Middle frontal gyrus (tissue), 1 donor: ENCODE measurements around the gene ZNF436.
"Not testable (repeated sequence)": the region's sequence is repeated elsewhere in the genome, so short reads cannot be mapped to it uniquely, and the experiment has no call there.

Experiments used
- DNase-seq: peaks from one replicate; pipeline ENCODE4 v3.0.0-alpha.2; 2015; ENCODE audit warnings: low spot score; ENCODE audit errors: extremely low spot score

Gene ZNF436

DNA sequence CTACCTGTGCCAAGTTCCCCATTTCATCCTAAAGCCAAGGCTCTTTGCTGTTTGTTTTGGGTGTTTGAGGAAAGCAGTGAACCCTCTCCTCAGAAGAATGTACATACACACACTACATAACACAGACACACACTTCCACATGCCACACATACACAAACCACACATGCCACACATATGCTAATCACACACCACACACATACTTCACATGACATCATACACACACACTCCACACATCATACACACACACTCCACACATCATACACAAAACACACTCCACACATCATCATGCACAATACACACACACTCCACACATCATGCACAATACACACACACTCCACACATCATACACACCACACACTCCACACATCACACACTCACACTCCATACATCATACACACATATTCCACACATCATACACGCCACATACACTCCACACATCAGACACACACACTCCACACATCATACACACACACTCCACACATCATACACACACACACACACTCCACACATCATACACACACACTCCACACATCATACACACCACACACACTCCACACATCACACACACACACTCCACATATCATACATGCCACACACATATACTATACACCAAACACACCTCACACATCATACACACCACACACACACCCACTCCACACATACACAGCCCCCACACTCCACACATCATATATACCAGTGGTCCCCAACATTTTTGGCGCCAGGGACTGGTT is 22.7 kb upstream of the ZNF436 start:
- DNase-seq, result no peak

DNA sequence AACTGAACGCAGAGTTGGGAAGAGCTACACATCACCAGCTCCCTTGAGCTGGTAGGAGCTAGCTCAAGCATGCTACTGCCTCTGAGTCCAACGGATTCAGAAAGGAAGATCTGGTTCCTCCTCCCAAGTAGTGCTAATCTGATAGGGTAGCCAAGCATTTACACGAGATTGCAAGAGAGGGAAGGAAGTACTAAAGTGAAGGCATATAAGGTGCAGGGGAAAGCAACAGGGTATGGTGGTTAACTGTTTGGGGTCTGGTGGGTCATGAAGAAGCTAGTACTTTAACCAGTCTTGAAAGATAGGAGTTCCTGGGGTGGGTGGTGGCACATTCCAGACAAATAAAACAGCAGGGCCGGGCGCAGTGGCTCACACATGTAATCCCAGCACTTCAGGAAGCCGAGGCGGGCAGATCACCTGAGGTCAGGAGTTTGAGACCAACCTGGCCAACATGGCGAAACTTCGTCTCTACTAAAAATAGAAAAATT is 20.2 kb upstream of the ZNF436 start:
- DNase-seq, result no peak

DNA sequence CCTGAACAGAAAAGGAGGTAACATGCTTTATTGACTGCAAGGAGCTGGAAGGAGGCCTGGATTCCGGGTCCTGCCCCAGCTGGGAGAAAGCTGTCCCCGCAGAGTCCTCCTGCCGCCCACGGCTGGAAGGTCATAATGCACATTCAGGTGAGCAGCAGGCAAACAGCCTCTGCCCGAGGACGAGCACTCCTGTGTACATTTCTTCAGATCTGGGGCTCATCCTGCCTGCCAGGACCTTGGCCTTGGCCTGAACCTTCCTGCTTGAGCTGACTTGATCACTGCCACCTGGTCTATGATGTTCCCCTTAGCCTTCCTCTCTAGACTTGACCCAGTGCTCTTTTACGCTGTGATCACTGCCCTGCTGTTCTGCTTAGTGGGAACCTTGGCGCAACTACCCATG is 17.9 kb upstream of the ZNF436 start:
- DNase-seq, result no peak

DNA sequence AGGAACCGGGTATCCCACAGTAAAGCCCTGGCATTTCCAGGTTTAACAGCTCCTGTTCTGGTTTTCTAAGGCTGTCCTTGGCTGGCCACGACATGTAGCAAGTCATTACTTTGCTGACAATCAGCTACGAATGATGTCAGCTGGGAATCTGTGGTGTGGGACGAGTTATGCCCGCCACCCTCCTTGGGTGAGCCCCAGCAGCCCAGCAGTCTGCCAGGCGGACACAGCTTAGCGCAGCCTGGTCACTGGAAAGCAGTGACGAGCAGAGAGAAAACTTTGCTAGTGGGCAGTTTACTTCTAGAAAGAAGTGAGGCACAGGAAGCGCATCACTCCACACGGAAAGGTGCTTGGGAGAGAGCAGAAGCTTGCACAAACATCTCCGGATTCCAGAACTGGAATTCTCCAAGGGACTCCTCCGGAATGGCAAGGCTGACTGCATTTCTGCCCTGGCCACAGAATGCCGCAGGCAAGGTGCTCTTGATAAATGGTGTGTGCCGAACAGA is 15.5 kb upstream of the ZNF436 start:
- DNase-seq, result no peak

DNA sequence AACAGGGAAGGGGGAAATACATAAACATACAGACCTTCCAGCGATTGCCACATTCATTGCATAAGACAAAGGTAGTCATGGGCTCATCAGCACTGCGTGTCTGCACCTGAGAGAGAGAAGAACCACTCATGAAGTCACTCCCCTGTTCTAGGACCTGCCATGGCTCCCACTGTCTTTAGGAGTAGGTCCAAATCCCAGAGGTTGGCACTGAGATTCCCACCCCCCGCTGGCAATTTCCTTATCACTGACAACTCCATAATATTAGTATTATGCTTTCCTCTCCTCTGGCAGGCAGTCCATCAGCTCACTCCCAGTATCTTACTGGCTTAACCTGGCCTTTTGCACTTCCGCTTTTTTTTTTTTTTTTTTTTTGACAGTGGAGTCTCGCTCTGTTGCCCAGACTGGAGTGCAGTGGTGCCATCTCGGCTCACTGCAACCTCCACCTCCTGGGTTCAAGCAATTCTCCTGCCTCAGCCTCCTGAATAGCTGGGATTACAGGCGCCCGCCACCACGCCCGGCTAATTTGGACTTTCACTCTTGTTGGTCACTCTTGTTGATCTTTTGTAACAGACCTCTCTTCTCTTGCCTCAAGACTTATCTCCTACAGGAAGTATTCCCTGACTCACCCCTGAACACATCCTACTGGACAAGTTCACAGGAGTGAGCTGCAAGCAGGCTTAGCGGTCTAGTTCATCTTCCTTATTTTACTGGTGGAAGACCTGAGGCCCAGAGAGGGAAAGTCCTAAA is 14.8 kb upstream of the ZNF436 start:
- no peak for DNase-seq

DNA sequence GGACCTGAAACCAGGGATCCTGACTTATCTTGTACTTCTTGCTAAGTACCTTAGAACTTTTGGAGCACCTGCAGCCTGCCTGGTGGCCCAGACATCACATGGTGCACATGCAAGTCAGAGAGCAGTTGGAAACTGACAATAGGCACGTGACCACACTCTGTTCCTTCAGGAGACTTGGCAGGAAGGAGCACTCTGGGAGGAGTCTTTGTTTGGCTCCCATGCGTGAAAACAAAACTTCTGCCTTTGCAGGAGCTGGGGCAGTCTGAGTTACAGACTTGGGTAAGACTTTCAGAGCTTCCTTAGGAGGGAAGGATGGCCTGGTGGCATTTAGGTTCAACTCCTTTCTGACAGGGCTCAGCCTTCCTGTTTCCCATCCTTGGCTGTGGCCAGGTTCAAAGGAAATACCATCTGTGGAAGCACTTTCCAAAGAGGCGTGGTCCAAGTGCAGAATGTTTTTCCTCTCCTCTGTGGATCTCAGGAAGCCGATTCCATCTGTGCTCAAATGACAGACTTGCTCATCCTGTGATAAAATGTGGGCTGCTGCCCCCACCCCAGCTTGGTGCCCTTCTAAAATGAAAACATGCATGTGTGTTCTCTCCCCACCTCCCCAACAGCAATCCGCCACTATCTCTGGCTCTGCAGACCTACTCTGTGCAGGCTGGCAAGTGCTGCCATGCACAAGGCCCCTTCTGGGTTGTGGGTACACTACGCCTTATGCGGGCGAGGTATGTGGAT is 14.1 kb upstream of the ZNF436 start:
- DNase-seq, result no peak

DNA sequence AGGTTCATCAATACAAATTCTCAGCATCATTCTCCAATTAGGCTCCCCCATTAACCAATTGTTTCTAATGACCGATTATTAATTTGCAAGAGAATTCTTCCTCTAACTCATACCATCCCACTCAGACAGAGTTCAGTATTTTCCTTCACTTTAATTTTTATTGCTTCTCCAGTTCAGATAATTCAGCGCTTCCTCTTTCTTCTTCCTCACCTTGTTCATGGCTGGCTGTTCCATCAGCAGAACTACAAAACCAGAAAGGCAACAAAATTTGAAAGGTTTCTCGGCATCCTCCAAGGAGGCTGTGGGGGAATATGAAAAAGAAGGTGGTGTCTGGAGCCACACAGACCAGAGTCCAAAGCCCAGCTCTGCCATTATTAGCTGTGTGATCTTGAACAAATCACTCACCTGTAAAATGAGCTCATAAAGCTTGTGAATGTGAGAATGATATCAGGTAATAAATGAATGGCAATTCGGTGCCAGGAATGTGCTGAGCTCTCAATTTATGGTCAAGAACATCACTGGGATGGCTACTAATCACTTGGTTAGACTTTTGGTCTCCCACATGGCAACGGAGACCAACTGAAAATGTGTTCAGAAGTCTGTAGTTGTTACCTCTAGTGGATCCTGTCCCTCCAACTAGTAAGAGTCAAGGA is 11.7 kb upstream of the ZNF436 start:
- no peak for DNase-seq

DNA sequence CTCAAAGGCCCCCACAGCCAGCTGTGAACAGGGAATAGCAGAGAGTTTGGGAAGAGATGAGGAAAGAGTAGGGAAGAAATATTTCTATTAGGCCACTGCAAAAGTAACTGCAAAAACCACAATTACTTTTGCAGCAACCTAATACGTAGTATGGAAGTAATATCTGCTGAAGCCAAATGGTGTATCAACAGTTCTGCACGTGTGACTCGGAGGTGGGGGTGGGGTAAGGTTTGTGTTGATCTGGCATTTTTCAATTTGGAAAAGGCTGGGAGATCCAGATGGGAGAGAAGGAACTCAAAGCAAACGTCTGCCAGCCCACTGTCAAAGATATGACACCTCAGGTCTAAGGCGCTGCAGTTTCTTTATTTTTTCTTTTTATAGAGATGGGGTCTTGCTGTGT is 11.1 kb upstream of the ZNF436 start:
- no peak for DNase-seq

DNA sequence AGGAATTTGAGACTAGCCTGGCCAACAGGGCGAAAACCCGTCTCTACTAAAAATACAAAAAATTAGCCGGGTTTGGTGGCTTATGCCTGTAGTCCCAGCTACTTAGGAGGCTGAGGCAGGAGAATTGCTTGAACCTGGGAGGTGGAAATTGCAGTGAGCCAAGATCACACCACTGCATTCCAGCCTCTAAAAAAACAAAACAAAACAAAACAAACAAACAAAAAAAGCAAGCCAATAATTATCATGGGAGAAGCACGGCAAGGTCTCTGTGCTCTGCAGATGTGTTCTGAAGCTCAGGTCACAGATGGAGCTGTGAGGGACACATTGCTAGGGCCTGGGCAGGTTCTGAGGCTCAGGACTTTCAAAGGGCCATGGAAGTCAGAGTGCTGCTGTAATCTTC is 10.6 kb upstream of the ZNF436 start:
- DNase-seq, result not testable (repeated sequence)

DNA sequence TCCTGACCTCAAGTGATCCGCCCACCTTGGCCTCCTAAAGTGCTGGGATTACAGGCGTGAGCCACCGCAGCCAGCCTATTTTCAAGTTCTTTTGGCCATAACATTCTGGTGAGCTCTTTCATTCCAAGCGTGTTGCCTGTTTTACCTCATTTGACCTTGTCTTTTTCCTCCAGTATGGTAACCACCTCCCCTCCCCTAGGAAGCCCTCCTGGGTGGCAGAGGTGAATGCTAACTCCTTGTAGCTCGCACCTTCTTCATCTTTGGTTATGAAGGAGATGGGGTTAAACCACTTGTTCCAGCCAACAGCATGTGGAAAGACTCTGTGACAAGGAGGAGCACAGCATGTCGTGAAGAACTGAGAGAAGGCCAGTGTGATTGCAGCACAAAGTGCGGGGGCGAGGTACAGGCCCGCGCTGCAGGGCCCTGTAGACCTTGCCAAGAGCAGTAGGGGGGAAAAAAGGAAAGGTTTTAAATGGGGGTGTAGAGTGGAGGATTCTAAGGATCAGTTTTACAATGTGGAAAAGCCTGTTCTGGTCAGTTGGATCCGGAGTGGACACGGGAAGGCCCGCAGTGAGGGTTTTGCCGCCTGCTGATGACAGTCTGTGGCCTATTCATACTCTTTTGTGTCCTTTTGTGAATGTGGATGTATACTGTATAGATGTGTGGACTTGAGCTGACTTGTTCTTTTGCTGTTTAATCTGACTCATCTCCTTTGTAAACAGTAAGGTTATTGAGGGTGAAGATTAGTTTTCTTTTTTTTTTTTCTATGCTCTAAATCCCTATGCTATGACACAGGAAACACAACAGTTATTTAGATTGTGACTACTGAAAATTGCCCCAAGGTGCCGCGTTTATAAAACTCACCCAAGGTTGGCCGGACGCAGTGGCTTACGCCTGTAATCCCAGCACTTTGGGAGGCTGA is 7.5 kb upstream of the ZNF436 start:
- DNase-seq, result no peak

DNA sequence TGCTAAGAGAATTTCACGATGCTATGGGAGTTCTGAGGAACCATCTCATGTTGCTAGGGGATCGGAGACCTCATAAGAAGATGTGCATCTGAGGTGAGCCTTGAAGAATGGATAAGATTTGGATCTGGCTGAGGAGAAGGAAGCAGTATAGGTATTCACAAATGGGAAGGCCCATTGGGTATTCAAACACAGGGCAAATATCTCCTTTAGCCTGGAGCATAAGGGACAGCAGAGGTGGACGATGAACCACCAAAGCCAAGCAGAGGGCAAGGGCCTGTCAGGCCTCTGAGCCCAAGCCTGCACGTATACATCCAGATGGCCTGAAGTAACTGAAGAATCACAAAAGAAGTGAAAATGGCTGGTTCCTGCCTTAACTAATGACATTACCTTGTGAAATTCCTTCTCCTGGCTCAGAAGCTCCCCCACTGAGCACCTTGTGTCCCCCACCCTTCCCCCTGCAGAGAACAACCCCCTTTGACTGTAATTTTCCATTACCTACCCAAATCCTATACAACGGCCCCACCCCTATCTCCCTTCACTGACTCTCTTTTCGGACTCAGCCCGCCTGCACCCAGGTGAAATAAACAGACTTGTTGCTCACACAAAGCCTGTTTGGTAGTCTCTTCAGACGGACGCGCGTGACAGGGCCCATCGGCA is 4.6 kb upstream of the ZNF436 start:
- not testable (repeated sequence) for DNase-seq

DNA sequence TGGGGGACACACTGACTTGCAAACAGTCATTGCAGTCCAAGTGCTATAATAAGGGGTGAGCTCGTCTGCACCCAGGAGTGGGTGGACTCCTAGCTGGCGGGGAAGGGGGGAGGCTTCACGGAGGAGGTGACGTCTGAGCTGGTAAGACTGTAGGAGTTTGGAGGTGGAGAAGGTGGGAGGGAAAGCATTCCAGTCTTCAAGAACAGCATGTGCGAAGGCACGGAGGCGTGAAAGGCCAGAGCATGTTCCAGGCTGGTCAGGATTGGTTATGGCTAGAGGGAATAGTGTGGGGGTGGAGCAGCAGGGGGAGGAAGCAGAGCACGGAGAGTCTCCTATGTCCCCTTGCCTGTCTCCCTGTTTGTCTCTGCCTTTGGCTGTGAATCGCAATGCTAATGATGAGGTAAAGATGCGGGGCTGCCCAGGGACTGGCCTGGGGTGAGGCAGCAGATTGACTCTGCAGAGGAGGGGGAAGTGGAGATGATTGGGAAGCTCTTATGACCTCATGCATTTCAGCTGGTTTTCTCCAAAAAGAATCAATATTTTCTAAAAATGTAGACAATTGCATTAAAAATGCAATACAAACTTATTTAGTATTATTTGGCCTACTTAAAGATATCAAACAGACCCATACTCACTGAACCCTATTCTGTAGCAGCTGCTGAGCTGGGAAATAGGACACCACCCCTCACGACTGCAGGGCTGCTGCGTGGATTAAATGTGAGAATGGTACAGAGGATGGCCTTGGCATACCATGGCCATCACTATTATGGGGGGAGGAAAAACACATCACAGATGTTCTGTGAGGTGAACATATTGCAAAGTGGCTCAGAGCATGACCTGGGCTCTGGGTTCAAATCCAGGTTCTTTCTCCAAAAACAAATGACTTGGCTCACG is 2.6 kb upstream of the ZNF436 start:
- DNase-seq, result no peak

DNA sequence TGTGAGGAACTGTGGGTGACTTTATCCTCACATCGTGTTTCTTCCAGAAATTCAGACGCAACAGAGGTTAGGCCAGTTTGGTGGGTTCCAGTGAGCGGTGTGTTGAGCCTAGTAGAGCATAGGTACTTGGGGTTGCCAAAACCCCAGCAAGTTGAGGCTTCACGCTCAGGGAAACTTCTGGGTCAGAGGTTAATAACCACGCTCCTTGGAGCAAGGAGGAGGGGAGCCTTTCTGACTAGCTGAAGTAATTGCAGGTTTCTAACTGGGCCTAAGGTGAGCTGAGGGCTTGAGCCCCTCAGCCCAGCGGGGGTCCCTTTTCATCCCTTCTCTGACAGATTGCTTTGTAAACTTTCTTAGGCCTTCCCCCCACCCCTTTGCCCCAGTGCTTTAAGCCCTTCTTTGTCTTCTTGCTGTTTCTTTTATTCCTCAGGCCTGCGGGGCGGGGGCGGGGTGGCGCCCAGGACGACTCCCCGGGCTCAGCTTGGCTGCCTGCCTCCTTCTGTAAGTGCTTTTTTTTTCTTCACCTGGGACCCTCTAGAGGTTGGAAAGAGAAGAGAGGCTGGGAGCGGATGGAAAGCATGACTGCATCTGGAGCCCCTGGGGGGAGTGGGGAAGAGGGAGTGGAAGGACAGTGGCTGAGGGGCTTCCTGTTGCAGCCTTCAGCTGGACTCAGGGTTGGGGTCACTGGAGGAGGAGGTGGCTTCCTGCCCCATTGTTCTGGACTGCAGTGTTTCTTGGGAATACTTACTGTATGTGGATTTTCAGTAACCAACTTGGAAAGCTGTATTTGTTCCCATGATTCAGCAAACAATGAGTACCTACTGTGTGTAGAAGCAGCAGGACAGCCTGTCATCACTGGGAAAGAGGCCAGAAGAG is 1.3 kb upstream of the ZNF436 start:
- DNase-seq, result no peak

DNA sequence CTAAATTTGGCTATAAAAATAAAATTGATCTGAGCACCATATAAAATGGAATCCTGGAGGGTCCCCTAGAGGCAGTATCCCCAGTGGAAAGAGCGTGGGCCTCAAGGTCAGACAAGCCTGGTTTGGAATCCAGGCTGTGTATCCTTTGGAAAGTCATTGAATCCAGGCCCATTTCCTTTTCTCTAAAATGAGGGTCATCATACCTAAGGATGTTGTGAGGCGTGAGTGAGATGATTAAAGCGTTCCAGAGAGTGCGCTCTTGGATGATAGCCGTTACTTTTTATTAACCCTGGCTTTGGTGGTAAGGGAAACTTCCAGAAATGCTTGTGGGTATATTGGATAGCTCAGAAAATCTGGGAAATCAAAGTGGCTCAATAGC is 683 bp upstream of the ZNF436 start:
- DNase-seq, result no peak

DNA sequence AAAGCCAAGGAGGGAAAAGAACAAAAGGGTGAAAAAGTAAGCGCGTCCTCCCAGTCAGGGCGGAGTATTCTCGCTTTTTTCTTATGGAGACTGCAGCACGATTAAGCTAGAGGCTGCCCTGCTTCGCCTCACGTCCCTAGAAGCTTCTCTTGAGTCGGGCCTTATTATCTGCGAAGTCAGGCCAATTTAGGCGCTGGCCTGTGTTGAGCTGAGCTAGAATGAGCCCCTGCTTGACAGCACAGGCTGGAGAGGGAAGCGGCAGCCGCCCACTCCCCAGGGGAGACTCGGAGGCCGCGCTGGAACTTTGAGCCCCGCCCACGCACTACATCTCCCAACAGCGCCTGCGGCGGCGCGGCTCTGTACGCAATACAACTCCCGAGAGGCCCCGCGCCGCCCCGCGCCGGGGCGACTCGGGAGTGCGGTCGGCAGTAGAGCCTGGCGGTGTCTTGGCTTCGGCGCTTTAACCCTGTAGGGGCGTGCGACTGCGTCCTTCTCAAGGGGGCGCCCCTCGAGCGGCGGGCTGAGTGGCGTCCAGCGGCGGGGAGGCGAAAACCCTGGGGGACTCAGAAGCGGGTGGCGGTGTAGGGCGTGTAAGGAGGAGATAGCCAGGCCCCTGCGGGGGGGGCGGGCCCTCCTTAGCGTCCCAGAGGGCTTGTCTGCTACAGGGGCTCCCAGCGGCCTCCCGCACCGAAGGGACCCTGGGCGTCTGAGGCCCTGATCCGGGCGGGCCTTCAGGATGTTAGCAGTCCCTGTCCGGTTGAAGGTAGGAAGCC is 888 bp downstream of the ZNF436 start:
- peak; percentile 88 for DNase-seq

DNA sequence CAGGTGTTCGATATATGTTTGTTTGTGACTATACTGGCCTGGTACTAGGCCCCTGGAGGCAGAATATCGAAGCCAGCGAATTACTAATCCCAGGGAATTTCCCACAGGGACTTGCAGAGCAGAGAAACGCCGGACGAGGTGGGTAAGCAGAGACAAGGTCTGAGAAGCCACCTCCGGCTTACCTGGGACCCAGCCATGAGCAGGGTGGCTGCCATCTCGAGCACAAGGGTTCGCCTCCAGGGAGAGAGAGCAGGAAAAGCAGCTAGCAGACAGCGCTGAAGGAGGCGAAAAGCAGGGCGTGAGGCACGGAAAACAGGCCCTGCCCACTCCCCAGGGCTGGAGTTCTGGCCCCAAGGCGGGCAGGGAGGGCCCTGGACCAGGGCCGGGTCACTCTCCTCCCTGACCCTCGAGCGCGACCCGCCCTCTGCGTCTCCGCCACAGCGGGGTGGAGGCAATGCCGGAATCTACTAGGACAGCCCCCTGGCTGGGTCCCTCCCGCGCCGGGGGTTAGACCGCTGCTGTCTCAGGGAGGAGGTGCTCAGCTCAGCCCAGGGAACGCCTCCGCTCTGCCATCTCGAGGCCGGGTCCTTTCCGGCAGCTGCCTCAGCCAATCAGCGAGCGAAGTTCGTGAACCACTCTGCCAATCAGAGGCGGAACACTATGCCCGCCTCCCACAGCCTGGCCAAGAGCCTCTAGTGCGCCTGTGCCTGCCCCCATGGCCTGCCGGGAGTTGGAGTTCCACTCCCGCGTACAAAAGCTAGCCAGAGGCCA is 1.7 kb downstream of the ZNF436 start:
- DNase-seq, result peak; percentile 98
